ENCODE measurements around the gene PPP6R1.

PPP6R1 gene

DNA sequence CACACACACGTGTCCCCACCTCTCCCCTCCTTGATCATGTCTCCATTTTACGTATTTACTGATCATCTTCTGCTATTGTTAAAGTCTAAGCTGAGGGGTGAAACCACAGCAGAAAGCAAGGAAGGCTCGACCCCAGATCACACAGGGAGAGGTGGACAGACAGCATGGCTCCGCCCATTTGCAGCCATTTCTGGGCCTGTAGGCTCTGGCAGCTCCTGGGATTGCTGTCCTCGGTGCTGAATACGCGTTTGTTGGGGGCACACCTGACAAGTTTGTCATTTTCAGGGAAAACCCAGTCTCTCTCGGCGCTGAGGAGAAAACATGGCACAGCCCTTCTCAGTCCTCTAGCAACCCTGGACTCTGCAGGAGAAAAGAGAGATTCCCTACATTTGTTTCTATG, 38.3 kb downstream of the PPP6R1 start:
- DNase-seq (ENCODE audit: low spot score): no peak
- TF ChIP-seq, protein P1, sequence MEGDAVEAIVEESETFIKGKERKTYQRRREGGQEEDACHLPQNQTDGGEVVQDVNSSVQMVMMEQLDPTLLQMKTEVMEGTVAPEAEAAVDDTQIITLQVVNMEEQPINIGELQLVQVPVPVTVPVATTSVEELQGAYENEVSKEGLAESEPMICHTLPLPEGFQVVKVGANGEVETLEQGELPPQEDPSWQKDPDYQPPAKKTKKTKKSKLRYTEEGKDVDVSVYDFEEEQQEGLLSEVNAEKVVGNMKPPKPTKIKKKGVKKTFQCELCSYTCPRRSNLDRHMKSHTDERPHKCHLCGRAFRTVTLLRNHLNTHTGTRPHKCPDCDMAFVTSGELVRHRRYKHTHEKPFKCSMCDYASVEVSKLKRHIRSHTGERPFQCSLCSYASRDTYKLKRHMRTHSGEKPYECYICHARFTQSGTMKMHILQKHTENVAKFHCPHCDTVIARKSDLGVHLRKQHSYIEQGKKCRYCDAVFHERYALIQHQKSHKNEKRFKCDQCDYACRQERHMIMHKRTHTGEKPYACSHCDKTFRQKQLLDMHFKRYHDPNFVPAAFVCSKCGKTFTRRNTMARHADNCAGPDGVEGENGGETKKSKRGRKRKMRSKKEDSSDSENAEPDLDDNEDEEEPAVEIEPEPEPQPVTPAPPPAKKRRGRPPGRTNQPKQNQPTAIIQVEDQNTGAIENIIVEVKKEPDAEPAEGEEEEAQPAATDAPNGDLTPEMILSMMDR (IDR thresholded peaks at IDR 0.05; ENCODE audit: borderline replicate concordance, control extremely low read depth, extremely low read depth, insufficient read depth, missing control alignments): no peak
- in situ Hi-C loops (cut with MboI; ENCODE audit: low sequenced_read_pairs, unreplicated experiment): no loop called here

DNA sequence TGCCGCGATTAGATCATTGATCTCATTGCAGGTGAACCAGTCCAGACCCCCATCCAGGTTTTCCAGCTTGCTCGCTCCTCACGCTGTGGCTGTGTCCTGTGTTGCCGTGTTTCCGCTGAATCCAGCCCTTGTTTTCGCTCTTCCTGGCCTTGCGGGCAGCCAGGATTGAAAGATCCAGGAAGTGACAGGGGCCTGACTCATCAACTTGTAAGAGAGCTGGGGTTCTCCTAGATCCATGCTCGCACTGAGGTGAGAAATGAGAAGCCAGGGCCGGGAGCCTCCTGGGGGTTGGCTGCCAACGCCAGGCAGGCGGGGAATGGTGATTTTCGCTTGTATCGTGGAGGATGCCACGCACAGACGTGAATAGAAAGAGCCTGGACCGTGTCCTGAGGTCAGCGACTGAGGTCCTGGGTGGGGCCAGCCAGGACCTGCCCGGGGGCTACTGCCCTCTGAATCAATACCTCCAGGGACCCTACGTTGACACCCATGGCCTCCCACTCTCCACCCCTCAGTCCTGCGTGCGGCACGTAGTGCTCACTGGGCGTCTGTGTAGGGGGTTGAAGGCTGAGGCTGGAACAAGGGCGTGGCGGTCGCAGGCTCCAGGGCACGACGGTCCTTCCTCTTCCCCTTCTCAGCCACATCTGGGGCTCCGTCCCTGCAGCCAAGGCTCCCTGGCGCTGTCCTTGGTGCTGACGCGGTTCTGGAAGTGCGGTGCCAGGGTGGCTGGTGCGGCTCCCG, 42.2 kb downstream of the PPP6R1 start:
- in situ Hi-C loops (cut with MboI; ENCODE audit: low sequenced_read_pairs, unreplicated experiment): no loop called here
- TF ChIP-seq, protein P1 (IDR thresholded peaks at IDR 0.05; ENCODE audit: borderline replicate concordance, control extremely low read depth, extremely low read depth, insufficient read depth, missing control alignments): no peak
- DNase-seq (ENCODE audit: low spot score): peak; percentile 72

DNA sequence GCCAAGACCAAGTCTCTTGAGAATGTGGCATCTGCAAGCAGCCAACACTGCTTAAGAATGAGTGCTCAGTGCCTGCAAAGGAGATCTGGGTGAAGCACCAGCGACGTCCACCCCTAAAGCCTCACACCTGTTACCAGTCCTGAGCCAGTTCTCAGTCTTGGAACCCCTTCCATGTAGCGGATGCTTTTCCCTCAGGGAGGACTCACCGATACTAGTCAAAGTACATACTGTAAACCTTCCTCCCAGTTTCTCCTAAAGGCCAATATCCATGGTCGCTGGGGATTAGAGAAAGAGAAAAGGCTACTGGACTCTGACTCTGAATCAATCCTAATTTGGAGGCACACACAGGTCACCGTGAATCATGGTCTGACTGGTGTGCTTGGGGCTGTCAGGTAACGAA, 45.3 kb downstream of the PPP6R1 start:
- no peak for DNase-seq (ENCODE audit: low spot score)
- TF ChIP-seq, protein P1 (IDR thresholded peaks at IDR 0.05; ENCODE audit: borderline replicate concordance, control extremely low read depth, extremely low read depth, insufficient read depth, missing control alignments): no peak
- in situ Hi-C loops (cut with MboI; ENCODE audit: low sequenced_read_pairs, unreplicated experiment): no loop called here

DNA sequence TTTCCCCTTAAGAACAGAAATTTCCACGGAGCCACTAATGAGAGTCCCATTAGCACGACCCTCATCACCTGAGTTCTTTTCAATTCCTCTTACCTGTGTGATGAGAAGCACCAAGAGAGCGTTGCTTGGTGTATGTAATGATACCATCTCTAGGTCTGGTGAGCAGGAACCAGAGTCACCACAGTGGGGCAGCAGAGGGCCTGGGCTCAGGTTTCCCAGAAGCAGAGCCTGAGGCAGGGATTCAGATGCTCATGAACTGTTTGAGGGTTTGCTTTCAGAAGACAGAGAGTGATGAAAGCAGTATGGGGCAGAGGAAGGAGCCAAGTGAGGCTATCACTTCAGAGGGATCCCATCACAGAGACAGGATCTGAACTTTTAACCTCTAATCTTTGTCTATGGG, 46.4 kb downstream of the PPP6R1 start:
- in situ Hi-C loops (cut with MboI; ENCODE audit: low sequenced_read_pairs, unreplicated experiment): no loop called here
- TF ChIP-seq, protein P1 (IDR thresholded peaks at IDR 0.05; ENCODE audit: borderline replicate concordance, control extremely low read depth, extremely low read depth, insufficient read depth, missing control alignments): no peak
- peak; percentile 49 for DNase-seq (ENCODE audit: low spot score)

DNA sequence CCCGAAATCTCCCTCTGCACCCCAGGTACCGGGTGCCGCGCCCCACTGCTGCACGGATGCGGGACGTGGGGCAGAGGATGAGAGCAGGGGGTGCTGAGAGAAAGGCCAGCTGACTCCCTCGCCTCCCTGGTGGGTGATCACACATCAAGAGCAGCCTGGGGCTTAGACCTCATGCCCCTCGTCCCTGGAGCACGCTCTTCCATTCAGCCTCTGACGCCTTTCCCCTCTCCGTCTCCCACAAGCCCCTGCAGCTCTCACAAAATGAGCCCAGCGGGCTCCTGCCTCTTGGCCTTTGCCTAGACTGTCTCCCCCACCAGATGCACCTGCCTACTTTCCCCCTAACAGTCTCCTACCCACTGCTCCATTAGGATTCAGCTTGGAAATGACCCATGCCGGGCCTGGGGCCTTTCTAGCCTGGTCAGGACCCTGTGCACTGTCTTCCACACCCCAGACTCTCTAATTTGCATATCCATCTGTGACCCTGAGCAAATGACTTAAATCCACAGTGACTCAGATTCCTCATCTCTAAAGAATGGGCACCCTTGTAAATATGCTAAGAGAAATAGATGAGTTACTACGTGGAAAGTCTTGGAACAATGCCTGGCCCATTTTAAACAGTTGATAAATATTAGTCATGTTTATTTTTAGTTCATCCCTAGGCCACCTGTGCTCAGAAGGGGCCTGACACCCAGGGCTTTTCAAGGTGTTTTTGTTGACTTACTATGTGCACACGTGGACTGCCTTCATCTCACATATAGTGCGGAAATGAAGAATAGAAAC, 48.9 kb downstream of the PPP6R1 start:
- in situ Hi-C loops (cut with MboI; ENCODE audit: low sequenced_read_pairs, unreplicated experiment): no loop called here
- no peak for DNase-seq (ENCODE audit: low spot score)
- TF ChIP-seq, protein P1 (IDR thresholded peaks at IDR 0.05; ENCODE audit: borderline replicate concordance, control extremely low read depth, extremely low read depth, insufficient read depth, missing control alignments): no peak

DNA sequence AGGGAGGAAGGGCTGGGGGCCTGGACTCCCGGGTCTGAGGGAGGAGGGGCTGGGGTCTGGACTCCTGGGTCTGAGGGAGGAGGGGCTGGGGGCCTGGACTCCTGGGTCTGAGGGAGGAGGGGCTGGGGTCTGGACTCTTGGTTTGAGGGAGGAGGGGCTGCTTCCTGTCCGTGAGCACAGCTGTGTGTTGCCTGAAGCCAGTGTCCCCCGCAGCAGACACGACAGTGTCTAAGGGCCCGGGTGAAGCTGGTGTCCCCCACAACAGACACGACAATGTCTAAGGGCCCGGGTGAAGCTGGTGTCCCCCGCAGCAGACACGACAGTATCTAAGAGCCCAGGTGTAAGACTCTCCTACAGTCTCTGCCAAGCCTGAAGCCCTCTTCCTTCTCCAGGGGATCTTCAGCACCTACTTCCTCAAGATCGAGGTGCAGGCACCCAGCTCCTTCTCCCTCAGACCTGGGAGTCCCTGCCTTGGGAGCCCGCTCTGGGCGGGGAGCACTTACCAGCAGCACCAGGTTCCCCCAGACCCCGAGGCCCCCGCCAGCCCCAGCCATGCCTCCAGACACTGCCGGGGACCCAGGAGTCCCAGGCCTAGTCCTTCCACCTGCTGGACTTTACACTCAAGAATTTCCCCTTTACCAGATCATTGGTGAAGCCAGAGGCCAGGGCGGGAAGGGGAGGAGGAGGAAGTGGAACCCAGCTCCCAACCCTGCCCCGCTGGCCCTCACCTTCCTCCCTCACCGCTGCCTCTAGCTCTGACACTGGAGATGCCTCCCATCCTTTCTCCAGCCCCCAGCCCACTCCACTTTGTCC, 49.7 kb downstream of the PPP6R1 start, which contains the start of gene PTPRH:
Gene PTPRH (minus strand): TSS at position 622 of the 813 bp plus-strand sequence. CDS start 68 bp downstream, at position 554.
- no peak for DNase-seq (ENCODE audit: low spot score)
- in situ Hi-C loops (cut with MboI; ENCODE audit: low sequenced_read_pairs, unreplicated experiment): no loop called here
- TF ChIP-seq, protein P1 (IDR thresholded peaks at IDR 0.05; ENCODE audit: borderline replicate concordance, control extremely low read depth, extremely low read depth, insufficient read depth, missing control alignments): no peak
